Stimulated activated CD4-positive, alpha-beta T cell treated with anti-CD3 and anti-CD28 coated beads, Interleukin-1b, Interleukin-23, amount 100 ng/mL, for 1 hour (primary cell): ENCODE results near the gene TMEM156.

Source experiments
- DNase-seq, 2 donors: peaks; one replicate each; pipeline ENCODE4 v3.0.0-alpha.2; 2020; ENCODE audit warnings: low read depth in 2 of 2

The TMEM156 gene

GRCh38 chr4:39032218-39033085 is at the start of gene TMEM156:
Gene TMEM156, minus strand, starts transcription at chr4:39032409. Its CDS starts 96 bp downstream, at chr4:39032313.
- DNase-seq, result no peak

- DNase-seq, result no peak
Observed at GRCh38 chr4:39078829-39079228, 46.6 kb upstream of the TMEM156 start.

- DNase-seq, result no peak
Observed at GRCh38 chr4:39068907-39069306, 36.7 kb upstream of the TMEM156 start.

GRCh38 chr4:39067451-39067850 is 35.2 kb upstream of the TMEM156 start:
- DNase-seq, result no peak

GRCh38 chr4:39067031-39067430 is 34.8 kb upstream of the TMEM156 start:
- no peak for DNase-seq

- DNase-seq, result no peak
Observed at GRCh38 chr4:39066371-39066770, 34.2 kb upstream of the TMEM156 start.

GRCh38 chr4:39063430-39063829 is 31.2 kb upstream of the TMEM156 start:
- no peak for DNase-seq

- DNase-seq, result no peak
Observed at GRCh38 chr4:39062770-39063097, 30.5 kb upstream of the TMEM156 start.

GRCh38 chr4:39062094-39062769 is 30.0 kb upstream of the TMEM156 start, which contains the start of gene KLHL5:
Gene KLHL5, plus strand, starts transcription at chr4:39062232. Its CDS starts 421 bp downstream, at chr4:39062653.
- DNase-seq, result no peak

GRCh38 chr4:39061457-39061856 is 29.2 kb upstream of the TMEM156 start:
- no peak for DNase-seq

- DNase-seq, result no peak
Observed at GRCh38 chr4:39056023-39056422, 23.8 kb upstream of the TMEM156 start.

- DNase-seq, result no peak
Observed at GRCh38 chr4:39054497-39054896, 22.3 kb upstream of the TMEM156 start.

GRCh38 chr4:39053983-39054382 is 21.8 kb upstream of the TMEM156 start:
- no peak for DNase-seq

- no peak for DNase-seq
Observed at GRCh38 chr4:39051492-39051891, 19.3 kb upstream of the TMEM156 start.

GRCh38 chr4:39050590-39050989 is 18.4 kb upstream of the TMEM156 start:
- DNase-seq, result no peak

- no peak for DNase-seq
Observed at GRCh38 chr4:39048311-39048710, 16.1 kb upstream of the TMEM156 start.

- DNase-seq, result no peak
Observed at GRCh38 chr4:39047681-39048080, 15.5 kb upstream of the TMEM156 start.

- no peak for DNase-seq
Observed at GRCh38 chr4:39046249-39046648, 14.0 kb upstream of the TMEM156 start.

GRCh38 chr4:39045827-39046221 is 13.6 kb upstream of the TMEM156 start:
- no peak for DNase-seq

- no peak for DNase-seq
Observed at GRCh38 chr4:39044956-39045826, 13.0 kb upstream of the TMEM156 start.

- DNase-seq, result peak; percentile 92 to 96
Observed at GRCh38 chr4:39044364-39044955, 12.3 kb upstream of the TMEM156 start.

GRCh38 chr4:39043861-39044363 is 11.7 kb upstream of the TMEM156 start:
- no peak for DNase-seq
